ENCODE results near the gene MEIS1.

DNA sequence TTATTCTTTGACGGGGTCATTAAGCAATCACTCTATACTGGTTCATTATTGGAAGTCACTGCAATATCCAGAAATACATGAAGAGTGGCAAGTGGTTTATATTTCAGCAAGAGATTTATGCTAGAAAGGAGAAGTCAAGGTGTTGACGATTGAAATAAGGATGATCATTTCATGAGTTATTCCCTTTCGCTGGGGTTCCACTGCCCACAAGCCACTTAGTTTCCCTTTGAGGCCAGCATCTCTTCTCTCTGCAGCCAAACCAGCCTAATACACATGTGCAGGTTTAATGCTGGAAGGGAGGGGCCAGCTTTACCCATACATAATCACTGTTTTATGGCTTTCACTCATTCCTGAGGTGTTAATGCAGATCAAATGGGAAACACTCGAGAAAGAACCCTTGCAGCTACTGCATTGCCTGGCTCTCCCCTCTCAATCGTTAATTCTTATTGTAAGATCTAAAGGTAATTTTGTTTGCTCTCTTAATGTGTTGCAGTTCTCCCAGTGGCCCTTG lies 108.4 kb downstream of the MEIS1 start:
- no peak for TF ChIP-seq CTCF (IDR thresholded peaks at IDR 0.05; ENCODE audit: insufficient read depth, low read depth, low read length)
- no peak for TF ChIP-seq EZH2 (IDR thresholded peaks at IDR 0.05; ENCODE audit: insufficient read depth, low read length)

Data from astrocyte (in vitro differentiated cells and primary cell).